ENCODE data around the gene ITLN2.

DNA sequence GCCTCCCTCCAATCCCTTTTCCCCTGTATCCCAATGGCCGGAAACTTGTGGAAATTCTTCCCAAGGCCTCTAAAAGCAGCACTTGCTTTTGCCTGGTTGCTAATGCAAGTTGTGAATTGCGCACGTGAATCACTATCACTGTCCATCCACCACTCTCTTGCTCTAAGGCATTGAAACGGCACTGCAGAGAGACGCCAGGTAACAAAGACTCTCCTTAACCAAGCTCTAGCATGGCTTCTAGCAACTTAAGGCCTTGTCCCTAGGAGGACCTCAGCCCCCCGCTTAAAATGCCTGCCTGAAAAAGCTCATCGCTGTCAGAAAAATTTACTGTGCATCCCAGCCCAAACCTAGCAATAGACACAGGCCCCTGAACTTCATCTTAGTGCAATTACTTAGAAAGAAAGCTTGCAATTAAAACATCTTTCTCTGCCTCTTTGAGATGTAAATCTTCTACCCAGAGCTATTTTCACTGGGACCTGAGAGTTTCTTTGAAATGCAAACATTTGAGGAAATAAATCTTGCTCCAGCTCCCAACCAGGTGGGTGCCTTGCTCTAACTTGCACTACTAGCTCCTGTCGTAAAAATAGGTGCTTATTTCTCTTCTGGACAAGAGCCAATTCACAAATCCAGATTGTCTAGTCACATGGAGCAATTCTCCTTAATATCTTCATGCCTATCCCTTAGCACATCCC lies 32.9 kb upstream of the ITLN2 start:
- TF ChIP-seq, protein P1, sequence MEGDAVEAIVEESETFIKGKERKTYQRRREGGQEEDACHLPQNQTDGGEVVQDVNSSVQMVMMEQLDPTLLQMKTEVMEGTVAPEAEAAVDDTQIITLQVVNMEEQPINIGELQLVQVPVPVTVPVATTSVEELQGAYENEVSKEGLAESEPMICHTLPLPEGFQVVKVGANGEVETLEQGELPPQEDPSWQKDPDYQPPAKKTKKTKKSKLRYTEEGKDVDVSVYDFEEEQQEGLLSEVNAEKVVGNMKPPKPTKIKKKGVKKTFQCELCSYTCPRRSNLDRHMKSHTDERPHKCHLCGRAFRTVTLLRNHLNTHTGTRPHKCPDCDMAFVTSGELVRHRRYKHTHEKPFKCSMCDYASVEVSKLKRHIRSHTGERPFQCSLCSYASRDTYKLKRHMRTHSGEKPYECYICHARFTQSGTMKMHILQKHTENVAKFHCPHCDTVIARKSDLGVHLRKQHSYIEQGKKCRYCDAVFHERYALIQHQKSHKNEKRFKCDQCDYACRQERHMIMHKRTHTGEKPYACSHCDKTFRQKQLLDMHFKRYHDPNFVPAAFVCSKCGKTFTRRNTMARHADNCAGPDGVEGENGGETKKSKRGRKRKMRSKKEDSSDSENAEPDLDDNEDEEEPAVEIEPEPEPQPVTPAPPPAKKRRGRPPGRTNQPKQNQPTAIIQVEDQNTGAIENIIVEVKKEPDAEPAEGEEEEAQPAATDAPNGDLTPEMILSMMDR (IDR thresholded peaks at IDR 0.05) = no peak
- TF ChIP-seq POLR2A (IDR thresholded peaks at IDR 0.05) = no peak

All from esophagus squamous epithelium (tissue), 4 donors.